Cardiac septum (tissue), 1 donor: ENCODE data around the gene THAP8. TPM values are rescaled to one million over a fixed set of nuclear protein-coding genes. Genes with fewer than 3 reads are reported as not detected.

Experiments used
- total RNA-seq: library from RNA; stranded (reverse); fragmentation: NEBNext Ultra II Directional; extraction: Animal tissue kit (Norgen Biotek cat#: 25700); gene quantifications from one replicate; pipeline ENCODE4 v1.2.1, GENCODE V29; 2021
- donor health status: DM: no; HTN: no; CAD: no.

Gene THAP8
- total RNA-seq, 1 donor from 2014 or later: 3.9 TPM

Other genes starting within 250 kb of the THAP8 start
- gene PRODH2, start 241.4 kb downstream of the THAP8 start, total RNA-seq: not detected
- gene NPHS1, start 201.8 kb downstream of the THAP8 start, total RNA-seq: not detected
- not detected for gene KIRREL2, start 197.4 kb downstream of the THAP8 start, total RNA-seq
- 39.9 TPM for gene APLP1, start 185.7 kb downstream of the THAP8 start, total RNA-seq
- 3.1 TPM for gene NFKBID, start 153.7 kb downstream of the THAP8 start, total RNA-seq
- 5.4 TPM for gene HCST, start 151.8 kb downstream of the THAP8 start, total RNA-seq
- gene TYROBP, start 146.0 kb downstream of the THAP8 start, total RNA-seq: 16.9 TPM
- gene LRFN3, start 117.9 kb downstream of the THAP8 start, total RNA-seq: 8.8 TPM
- 11.0 TPM for gene SDHAF1, start 59.1 kb downstream of the THAP8 start, total RNA-seq
- 0.13 TPM for gene SYNE4, start 45.5 kb downstream of the THAP8 start, total RNA-seq
- 10.9 TPM for gene ALKBH6, start 40.1 kb downstream of the THAP8 start, total RNA-seq
- 7.1 TPM for gene CLIP3, start 21.4 kb downstream of the THAP8 start, total RNA-seq
- gene WDR62, start 612 bp upstream of the THAP8 start, total RNA-seq: 6.1 TPM
- gene OVOL3, start 56.9 kb upstream of the THAP8 start, total RNA-seq: not detected
- 98.7 TPM for gene POLR2I, start 60.6 kb upstream of the THAP8 start, total RNA-seq
- 142 TPM for gene TBCB, start 61.2 kb upstream of the THAP8 start, total RNA-seq
- 892 TPM for gene CAPNS1, start 85.8 kb upstream of the THAP8 start, total RNA-seq
- 1,917 TPM for gene COX7A1, start 98.2 kb upstream of the THAP8 start, total RNA-seq
- gene ZNF565, start 160.4 kb upstream of the THAP8 start, total RNA-seq: 4.0 TPM
- gene ZNF146, start 160.8 kb upstream of the THAP8 start, total RNA-seq: 38.6 TPM